Measurements from ENCODE around the gene ELL. TPM values are rescaled to one million over a fixed set of nuclear protein-coding genes. Genes with fewer than 3 reads are reported as not detected.

Gene ELL
- total RNA-seq, 1 donor from 2014 or later, result 25.3 TPM

GRCh38 chr19:18401580-18402112 is 120.2 kb downstream of the ELL start:
- H3K36me3 ChIP-seq, result no peaks in the 10 kb centered on the region
- TF ChIP-seq POLR2AphosphoS5 (IDR thresholded peaks at IDR 0.05; ENCODE audit: insufficient read depth in 1 of 2, low read depth in 1 of 2), result no peak
- no peak for TF ChIP-seq POLR2A (IDR thresholded peaks at IDR 0.05)
- no peak for TF ChIP-seq CTCF (IDR thresholded peaks at IDR 0.05)
- no peak overlapping the region for H3K4me3 ChIP-seq
- peak overlapping the region; percentile 56 for H3K27ac ChIP-seq
- H3K9me3 ChIP-seq, result no peaks in the 10 kb centered on the region
- H3K4me1 ChIP-seq, result peaks cover 6% of the 10 kb centered on the region
- intact Hi-C loops (cut with DNase I), result no loop called here
- no peak for DNase-seq (ENCODE audit: extremely low spot score in 2 of 2)
- no peaks in the 10 kb centered on the region for H3K27me3 ChIP-seq

- H3K4me3 ChIP-seq, result no peak overlapping the region
- H3K27ac ChIP-seq, result no peak overlapping the region
- no peaks in the 10 kb centered on the region for H3K9me3 ChIP-seq
- TF ChIP-seq POLR2A (IDR thresholded peaks at IDR 0.05), result no peak
- TF ChIP-seq POLR2AphosphoS5 (IDR thresholded peaks at IDR 0.05; ENCODE audit: insufficient read depth in 1 of 2, low read depth in 1 of 2), result no peak
- no peak for TF ChIP-seq CTCF (IDR thresholded peaks at IDR 0.05)
- intact Hi-C loops (cut with DNase I), result no loop called here
- no peak for DNase-seq (ENCODE audit: extremely low spot score in 2 of 2)
- no peaks in the 10 kb centered on the region for H3K36me3 ChIP-seq
- no peaks in the 10 kb centered on the region for H3K27me3 ChIP-seq
- H3K4me1 ChIP-seq, result peaks cover 6% of the 10 kb centered on the region
Observed at GRCh38 chr19:18399008-18399407, 122.9 kb downstream of the ELL start.

GRCh38 chr19:18397242-18398202 is 124.3 kb downstream of the ELL start, which contains the start of gene LRRC25:
TSS of gene LRRC25 (minus strand) at chr19:18397622. CDS start at chr19:18396963, 659 bp downstream.
- H3K27me3 ChIP-seq, result no peaks in the 10 kb centered on the region
- peaks cover 6% of the 10 kb centered on the region for H3K4me1 ChIP-seq
- no peak for DNase-seq (ENCODE audit: extremely low spot score in 2 of 2)
- no peaks in the 10 kb centered on the region for H3K9me3 ChIP-seq
- intact Hi-C loops (cut with DNase I), result no loop called here
- TF ChIP-seq CTCF (IDR thresholded peaks at IDR 0.05), result no peak
- no peak for TF ChIP-seq POLR2A (IDR thresholded peaks at IDR 0.05)
- TF ChIP-seq POLR2AphosphoS5 (IDR thresholded peaks at IDR 0.05; ENCODE audit: insufficient read depth in 1 of 2, low read depth in 1 of 2), result no peak
- H3K27ac ChIP-seq, result no peak within 1 kb of the TSS
- H3K4me3 ChIP-seq, result peak within 1 kb of the TSS in 1 of 2 donors; percentile 9
- no peaks in the 10 kb centered on the region for H3K36me3 ChIP-seq

GRCh38 chr19:18396471-18397241 is 125.2 kb downstream of the ELL start:
- intact Hi-C loops (cut with DNase I), result no loop called here
- Histone ChIP-seq H3K36me3 (no peaks in the 10 kb centered on the region), H3K27me3 (no peaks in the 10 kb centered on the region), H3K4me1 (peaks cover 6% of the 10 kb centered on the region), H3K9me3 (no peaks in the 10 kb centered on the region), H3K4me3 (peak overlapping the region in 1 of 2 donors; percentile 9), H3K27ac (no peak overlapping the region)
- TF ChIP-seq POLR2AphosphoS5 (IDR thresholded peaks at IDR 0.05; ENCODE audit: insufficient read depth in 1 of 2, low read depth in 1 of 2), result no peak
- TF ChIP-seq POLR2A (IDR thresholded peaks at IDR 0.05), result no peak
- DNase-seq (ENCODE audit: extremely low spot score in 2 of 2), result no peak

- Histone ChIP-seq H3K4me1 (peaks cover 8% of the 10 kb centered on the region), H3K4me3 (no peak overlapping the region), H3K27ac (no peak overlapping the region), H3K36me3 (no peaks in the 10 kb centered on the region), H3K27me3 (no peaks in the 10 kb centered on the region), H3K9me3 (no peaks in the 10 kb centered on the region)
- DNase-seq (ENCODE audit: extremely low spot score in 2 of 2), result no peak
- intact Hi-C loops (cut with DNase I), result no loop called here
- TF ChIP-seq POLR2A (IDR thresholded peaks at IDR 0.05), result no peak
- TF ChIP-seq POLR2AphosphoS5 (IDR thresholded peaks at IDR 0.05; ENCODE audit: insufficient read depth in 1 of 2, low read depth in 1 of 2), result no peak
- TF ChIP-seq CTCF (IDR thresholded peaks at IDR 0.05), result no peak
Observed at GRCh38 chr19:18393836-18394235, 128.0 kb downstream of the ELL start.
